HG02973 (cell line): Measurements from ENCODE around the gene CD79A.

Source experiments
- ATAC-seq: cut with Tn5 transposase; IDR thresholded peaks from one replicate; pipeline ENCODE4 v1.9.1; 2021; ENCODE audit warnings: moderate library complexity; ENCODE audit not compliant: unreplicated experiment

CD79A gene

GRCh38 chr19:41929536-41930071 is 52.5 kb downstream of the CD79A start:
- no peak for ATAC-seq

- no peak for ATAC-seq
Observed at GRCh38 chr19:41930322-41930722, 53.2 kb downstream of the CD79A start.
